GM03348 (cell line): ENCODE measurements around the gene DDC.
"Not testable (repeated sequence)": the region's sequence is repeated elsewhere in the genome, so short reads cannot be mapped to it uniquely, and the experiment has no call there.

Experiments
- DNase-seq: peaks from one replicate; pipeline ENCODE4 v3.0.0; 2012; ENCODE audit warnings: low spot score

The DDC gene

DNA sequence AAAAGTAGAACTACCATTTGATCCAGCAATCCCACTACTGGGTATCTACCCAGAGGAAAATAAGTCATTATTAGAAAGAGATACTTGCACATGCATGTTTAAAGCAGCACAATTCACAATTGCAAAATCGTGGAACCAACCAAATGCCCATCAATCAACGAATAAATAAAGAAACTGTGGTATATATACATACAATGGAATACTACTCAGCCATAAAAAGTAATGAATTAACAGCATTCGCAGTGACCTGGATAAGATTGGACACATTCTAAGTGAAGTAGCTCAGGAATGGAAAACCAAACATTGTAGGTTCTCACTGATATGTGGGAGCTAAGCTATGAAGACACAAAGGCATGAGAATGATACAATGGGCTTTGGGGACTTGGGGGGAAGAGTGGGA is 45.9 kb downstream of the DDC start:
- DNase-seq = not testable (repeated sequence)

- no peak for DNase-seq
Measured at GRCh38 chr7:50513166-50513871, 51.9 kb downstream of the DDC start.

- no peak for DNase-seq
Measured at GRCh38 chr7:50512384-50512783, 52.8 kb downstream of the DDC start.

- DNase-seq = no peak
Measured at GRCh38 chr7:50509459-50509858, 55.7 kb downstream of the DDC start.

DNA sequence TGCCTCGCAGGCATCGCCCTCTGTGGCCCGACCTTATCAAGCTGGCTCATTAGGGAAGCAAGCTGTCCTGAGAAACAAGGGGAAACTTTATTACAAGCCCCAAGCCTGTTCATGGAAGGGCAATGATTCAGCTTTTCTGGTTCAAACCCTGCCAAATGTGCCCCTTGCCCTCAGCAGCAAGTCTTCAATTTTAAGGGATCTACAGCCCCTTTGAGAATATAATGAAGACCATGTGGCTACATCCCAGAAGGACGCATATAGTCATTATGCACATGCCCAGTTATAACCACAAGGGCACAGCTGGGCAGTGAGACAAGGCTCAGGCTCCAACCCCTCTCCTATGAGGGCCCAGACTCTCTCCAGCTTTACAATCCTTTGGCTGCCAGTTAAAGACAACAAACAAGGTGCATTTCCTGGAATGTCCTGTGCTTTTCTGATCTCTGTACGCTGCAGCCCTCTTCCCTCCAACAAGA is 56.7 kb downstream of the DDC start:
- no peak for DNase-seq

DNA sequence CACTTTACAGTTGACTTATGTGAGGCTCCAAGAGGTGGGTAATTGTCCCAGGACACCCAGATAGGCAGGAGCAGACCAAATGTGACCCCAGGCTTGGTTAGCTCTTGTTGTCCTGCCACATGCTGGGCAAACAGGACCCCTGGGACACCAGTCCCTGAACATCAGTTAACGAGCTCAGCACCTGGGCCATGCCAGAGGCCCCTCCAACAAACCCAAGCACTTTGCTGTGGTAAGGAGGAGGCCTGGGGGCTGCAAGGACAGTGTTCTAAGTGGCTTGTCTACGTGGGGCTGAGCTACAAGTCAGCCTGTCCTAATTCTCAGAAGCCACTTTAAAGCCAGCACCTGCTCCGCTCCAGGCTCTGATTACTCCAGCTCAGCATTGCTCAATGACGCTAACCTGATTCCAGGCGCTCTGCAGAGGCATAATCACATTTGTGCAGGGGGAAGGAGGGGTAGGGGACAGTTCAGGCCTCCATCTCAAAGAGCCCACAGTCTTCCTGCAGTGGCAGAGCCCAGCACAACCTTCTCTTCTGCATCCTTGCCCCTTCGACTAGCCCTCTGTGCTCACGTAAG is 57.2 kb downstream of the DDC start:
- DNase-seq = no peak

GRCh38 chr7:50505553-50506210 is 59.5 kb downstream of the DDC start:
- DNase-seq = no peak

DNA sequence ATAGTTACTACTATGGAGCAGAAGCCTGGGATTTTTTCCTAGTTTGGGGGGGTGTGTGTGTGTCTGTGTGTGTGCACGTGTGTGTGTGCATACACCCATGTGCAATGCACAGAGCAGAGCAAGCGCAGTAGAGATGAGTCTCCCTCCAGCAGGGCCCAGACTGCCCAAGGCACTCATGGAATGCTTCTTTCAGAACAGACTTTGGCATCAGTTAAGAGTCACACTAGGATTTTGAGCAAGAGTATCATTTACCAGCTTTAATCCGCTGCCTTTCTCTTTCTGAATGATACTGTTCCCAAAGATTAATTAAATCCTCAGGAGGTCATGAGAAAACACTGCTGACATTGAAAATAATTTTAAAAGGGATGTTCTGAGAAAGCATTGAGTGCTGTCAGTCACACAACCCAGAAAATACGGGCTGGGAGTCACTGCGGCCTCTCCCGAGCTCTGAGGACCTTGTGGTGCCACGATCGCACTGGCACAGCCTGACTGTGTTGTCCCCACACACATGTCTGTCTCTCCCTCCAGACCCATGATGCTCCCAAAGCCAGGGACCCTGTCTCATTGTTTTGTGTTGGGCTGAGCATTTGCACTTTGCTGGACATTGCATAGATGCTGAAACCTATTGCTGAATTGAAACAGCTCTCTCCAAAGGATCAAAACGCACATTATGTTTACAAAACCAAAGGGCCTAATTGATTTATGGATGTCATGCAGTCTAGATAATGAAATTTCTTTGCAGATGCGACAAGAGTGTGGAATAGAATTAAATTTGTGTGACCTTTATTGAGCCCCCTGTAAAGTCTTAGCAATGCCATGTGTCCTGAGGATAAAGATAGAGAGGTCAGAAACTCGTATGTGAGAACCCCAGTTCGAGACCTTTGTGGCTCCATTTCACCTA is 60.3 kb downstream of the DDC start:
- DNase-seq = no peak

DNA sequence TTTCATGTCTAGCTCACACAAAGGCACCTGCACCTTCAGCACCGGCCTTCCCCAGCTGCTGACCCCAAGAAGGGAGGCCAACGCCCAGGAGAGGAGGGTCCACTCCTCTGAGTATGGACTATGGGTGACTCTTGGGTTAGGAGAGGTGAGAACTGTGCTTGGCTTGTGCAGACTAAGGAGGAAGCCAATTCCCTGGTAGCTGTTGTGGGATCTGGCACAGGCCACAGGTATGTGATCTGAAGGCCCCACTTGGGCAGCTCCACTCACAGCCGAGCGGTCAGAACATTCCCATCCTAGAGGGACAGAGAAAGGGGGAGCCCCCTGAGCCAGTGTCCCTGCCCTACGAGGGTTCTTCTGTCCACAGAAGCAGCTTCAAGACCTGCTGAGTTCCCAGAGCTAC is 62.3 kb downstream of the DDC start:
- DNase-seq = no peak

GRCh38 chr7:50502001-50502684 is 63.1 kb downstream of the DDC start:
- DNase-seq = peak; percentile 91

- DNase-seq = no peak
Measured at GRCh38 chr7:50499092-50499491, 66.1 kb downstream of the DDC start.

DNA sequence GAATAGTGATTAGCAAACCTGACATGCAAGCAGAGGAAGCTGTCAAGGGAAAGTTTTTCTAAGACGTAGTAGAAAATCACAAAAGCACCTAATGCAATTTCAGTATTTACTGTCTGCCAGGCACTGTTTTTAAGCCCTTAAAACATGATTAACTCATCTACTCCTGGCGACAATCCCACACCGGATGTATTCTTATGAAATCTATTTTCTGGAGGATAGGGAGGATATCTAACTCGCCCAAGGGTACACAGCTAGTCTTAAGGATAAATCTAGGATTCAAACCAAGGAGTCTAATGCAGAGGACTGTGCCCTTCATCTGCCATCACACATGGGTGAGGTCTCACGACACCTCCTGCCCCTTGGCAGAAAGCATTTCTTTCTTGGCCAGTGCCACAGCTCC is 67.2 kb downstream of the DDC start:
- DNase-seq = no peak

- peak; percentile 53 for DNase-seq
Measured at GRCh38 chr7:50497068-50497642, 68.0 kb downstream of the DDC start.

DNA sequence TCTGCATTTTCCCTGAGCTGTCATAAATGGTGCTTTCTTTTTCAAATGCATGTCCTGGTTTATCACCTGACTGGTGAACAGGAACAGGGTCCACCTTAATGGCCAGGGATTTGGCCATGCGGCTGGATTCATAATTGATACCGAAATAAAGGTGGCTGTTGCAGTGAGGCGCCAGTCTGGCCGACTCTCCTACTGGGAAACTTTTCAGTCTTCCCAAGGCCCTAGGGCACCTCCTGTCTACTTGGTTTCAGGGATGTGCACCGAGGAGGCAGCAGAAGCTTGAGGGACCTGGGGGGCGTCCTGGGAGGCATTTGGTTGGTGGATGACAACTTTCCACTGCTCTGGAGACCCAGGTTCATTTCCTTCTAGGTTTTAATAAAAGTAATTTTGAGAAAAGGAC is 68.6 kb downstream of the DDC start:
- no peak for DNase-seq

DNA sequence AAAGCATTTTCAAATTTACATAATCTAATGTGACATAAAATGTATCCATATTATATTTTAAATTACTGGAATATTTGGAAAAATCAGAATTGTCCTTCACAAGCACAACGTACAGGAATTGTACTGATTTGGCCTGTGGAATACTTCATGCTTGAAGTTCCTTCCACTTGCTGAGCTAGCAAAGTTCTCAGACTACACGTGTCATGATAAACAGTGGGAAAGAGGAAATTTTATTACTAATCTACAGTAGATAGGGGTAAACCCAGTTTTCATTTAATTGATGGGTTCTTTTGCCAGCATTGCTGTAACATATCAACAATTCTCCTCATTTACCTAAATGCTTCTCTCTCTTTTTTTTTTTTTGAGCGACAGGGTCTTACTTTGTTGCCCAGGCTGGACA is 69.5 kb downstream of the DDC start:
- DNase-seq = no peak

GRCh38 chr7:50492770-50493519 is 72.3 kb downstream of the DDC start:
- DNase-seq = no peak

DNA sequence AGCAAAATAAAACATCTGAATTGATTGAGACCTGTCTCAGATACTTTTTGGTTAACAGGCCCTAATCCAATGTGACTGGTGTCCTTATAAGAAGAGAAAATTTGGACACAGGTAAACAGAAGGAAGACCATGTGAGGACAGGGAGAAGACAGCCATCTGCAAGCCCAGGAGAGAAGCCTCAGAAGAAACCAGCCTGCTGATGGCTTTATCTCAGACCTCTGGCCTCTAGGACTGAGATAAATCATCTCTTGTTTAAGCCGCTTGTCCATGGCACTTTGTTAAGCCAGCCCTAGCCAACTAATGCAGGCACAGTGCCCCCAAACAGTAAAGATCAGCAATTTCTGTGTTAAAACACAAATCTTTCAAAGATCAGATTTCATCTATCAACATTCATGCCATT is 73.3 kb downstream of the DDC start:
- no peak for DNase-seq

DNA sequence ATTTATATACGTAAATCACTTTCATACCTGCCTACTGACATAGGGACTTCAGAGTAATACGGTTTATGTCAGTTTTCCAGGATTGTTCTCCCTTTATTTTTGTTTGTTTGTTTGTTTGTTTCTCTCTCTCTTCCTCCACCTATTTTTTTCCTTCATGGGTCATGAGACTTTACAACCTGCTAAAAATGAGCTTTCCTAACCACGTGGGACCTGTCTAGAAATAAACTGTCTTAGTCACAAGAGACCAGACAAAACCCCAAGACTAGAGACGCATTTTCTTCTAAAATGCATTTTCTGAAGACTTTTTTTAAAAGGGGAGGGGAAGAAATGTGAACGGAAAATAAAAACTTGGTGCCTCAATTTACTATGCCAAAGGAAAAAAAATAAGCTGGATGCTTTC is 74.0 kb downstream of the DDC start:
- DNase-seq = no peak

DNA sequence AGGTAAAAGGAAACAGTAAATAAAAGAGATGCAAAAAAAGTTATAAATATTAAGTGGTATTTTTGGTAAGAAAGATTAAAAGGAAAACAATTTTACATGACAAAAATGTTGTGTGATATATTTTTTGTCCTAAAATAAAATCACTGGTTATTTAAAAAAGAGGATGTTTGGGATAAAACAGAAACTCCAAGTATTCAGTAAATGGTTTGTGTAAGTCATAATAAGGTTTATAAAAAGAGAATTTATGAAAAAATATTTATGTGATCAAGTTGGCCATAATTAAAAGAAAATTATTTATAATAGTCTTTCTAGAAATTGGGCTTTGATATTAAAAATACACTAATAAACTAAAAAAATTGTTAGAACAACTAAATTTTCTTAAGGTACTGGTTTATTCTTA is 76.8 kb downstream of the DDC start:
- DNase-seq = no peak

GRCh38 chr7:50486512-50486911 is 78.7 kb downstream of the DDC start:
- DNase-seq = no peak

DNA sequence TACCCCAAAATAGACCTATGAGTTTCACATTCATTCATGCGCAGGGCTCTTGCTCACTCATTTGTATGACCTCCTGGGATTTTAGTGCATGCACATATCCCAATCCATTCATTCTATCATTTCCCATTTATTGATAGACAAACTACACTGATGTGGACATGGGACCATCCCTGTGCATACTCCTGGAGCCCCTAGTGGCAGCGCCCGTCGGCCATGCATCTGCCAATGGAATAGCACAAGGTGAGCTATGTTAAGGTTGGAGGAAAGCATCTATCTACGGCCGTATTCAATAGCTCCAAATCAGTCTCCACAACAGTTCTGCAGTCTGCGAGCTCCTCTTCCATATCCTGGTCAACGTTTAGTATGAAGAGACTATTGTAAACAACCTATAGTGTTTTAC is 83.3 kb downstream of the DDC start:
- DNase-seq = no peak
